Measurements from ENCODE around the gene OBSCN.

The OBSCN gene

DNA sequence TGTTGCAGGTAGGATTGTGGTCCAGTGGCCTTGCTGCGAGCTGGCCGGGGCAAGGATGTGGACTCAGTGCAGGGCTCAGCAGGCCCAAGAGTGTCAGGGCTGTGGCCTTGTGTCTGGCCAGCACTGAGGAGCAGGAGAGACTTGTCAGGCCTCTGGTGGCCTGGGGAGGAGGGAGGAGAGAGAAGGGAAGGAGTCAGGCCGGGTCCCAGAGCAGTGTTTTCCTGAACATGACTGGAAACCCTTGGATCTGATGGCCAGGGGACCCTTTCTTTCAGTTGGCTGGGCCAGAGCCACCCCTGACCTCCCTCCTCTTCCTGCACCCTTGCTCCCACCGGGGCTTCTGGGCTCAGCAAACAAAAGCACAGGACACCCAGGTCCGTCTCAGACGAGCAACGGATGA, 37.2 kb upstream of the OBSCN start:
- DNase-seq: no peak

DNA sequence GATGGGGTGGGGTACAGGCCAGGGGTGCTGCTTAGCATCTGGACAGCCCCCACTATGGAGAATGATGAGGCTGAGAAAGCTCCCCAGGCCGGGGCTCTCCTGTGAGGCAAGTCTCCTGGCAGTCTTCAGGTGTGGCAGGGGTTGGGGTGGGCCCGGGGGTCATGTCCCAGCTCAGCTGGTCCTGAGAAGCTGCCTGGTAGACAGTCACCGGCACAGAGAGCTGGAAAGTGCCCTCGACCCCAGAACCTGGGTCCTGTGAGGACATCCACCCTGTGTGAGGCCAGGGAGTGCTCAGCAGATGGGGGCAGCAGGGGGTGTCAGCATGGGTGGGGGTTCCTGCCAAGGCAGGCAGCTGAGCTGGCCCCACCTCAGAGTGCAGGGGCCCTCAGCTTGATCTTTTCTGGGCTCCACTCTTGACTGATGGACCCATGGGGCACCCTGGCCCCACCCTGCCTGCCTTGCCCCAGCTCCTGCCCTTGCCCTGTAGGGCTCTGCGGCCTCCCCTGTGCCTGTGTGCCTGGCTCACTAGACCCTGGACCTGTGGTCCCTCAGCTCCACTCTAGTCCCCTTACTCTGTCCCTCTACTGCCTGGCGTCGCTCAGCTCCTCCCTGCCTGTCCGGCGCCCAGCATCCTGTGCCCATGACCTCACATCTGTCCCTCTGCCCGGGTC, 36.5 kb upstream of the OBSCN start:
- no peak for DNase-seq

DNA sequence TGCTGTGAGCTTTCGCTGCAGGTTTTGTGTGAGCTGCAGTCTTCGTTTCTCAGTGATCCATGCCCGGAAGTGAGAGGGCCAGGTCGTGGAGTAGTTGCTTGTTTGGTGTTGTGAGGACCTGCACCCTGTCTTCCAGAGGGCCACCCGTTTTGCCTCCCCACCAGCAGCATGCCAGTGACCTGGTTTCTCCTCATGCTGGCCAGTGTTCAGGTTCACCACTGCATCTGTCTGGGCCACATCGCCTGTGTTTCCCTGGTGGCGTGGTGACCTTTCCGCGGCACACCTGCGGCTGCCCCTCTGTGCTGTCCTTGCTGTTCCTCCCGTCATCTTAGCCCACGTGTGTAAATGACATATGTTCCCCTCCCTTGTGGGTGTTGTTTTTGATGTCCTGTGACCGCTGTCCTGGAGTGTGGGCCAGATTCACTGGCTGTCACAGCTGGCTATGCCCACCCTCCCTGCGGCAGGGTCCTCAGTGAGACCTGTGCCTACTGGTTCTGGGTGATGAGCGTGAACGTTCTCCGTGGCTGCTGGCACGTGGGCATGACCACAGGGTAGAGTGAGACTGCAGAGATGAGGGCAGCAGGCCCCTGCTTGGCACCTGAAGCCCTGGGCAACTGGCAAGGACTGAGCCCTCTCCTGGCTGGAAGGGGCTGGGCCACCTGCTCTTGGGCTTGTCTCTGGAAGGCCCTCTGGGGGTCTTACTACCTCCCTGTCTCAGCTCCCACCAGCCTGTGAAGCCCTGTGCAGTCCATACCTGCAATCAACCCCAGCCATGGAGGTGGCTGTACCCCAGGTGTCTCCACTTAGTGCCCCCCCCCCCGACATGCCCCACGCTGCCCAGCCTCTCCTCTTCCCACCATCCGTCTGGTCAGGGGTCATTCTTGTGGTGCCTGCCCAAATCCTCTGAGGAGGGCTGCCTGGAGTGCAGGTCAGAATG, 35.0 kb upstream of the OBSCN start:
- no peak for DNase-seq

DNA sequence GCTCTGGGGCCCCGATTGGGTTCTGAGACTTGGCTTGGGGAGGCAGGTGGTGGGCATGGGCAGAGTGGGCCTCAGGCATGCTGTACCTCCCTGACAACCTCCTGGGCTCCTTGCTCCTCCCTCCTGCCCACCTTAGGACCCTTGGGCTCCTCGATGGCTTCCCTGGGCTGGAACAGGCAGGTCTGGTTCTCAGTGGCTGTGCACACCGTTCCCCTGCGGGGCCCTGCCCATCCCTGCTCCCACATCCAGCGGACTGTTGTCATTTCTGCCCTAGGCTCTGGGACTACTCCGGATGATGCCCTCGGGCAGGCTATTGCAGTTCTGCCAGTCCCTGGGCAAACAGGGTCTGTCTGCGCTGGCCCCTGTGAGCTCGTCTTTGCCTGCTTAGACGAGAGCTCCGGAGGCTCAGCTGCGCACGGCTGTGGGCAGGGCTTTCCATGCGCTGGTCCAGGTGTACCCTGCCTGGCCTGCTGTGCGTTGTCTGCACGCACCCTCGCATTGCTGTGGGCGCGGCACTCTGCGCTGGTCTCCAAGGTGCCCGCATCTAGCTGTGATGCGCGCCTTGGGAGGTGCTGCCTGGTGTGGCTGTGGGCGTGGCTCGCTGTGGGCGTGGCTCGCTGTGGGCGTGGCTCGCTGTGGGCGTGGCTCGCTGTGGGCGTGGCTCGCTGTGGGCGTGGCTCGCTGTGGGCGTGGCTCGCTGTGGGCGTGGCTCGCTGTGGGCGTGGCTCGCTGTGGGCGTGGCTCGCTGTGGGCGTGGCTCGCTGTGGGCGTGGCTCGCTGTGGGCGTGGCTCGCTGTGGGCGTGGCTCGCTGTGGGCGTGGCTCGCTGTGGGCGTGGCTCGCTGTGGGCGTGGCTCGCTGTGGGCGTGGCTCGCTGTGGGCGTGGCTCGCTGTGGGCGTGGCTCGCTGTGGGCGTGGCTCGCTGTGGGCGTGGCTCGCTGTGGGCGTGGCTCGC, 34.0 kb upstream of the OBSCN start:
- peak; percentile 2 for DNase-seq

DNA sequence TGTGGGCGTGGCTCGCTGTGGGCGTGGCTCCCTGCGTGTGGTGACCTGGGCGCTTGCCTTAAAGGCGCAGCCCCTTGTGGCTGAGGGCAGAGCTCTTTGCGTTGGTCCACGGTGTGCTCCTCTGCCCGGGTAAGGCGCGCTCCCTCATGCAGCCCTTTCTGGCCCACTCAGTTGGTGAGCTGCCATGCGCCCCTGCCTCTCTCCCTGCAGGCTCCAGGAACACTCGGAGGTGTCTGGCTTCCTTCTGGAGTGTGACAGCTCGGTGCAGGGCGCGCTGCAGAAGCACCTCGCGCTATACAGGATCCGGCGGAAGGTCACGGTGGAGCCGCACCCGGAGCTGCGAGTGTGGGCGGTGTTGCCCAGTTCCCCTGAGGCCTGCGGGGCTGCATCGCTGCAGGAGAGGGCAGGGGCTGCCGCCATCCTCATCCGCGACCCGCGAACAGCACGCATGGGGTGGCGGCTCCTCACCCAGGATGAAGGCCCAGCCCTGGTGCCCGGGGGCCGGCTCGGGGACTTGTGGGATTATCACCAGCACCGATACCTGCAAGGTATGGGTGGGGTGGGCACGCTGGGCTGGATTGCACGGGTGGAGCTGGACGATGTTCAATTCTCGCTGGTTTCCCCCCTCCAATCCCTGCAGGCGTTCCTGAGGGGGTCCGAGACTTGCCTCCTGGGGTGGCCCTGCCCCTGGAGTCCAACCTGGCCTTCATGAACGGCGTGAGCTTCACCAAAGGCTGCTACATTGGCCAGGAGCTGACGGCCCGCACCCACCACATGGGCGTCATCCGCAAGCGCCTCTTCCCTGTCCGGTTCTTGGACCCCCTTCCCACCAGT, 33.1 kb upstream of the OBSCN start:
- no peak for DNase-seq

DNA sequence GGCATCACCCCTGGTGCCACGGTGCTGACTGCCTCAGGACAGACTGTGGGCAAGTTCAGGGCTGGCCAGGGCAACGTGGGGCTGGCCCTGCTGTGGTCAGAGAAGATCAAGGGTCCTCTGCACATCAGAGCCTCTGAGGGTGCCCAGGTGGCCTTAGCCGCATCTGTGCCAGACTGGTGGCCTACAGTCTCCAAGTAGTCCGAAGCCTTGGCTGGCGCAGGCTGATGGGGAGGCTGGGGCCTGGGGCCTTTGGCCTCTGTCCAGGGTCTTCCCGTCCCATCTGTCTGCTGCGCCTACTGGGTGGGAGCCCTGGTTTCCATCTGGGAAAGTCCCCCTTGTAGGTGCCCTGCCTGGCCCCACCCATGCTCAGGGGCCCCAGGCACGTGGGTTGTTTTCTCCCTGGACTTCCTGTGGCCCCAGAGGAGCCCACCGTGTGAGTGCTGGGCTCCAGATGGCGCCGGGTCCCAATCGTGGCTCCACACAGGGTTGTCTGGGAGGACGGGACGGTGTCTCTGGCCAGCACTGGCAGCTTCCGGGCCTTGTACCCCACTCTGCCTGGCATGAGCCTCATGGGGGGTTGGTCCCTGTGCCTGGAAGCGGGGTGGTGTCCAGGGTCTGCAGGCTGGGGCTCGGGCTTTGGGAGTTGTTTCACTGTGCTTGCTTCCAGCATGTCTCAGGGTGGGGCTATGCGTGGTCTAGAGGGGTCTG, 32.4 kb upstream of the OBSCN start:
- DNase-seq: no peak

DNA sequence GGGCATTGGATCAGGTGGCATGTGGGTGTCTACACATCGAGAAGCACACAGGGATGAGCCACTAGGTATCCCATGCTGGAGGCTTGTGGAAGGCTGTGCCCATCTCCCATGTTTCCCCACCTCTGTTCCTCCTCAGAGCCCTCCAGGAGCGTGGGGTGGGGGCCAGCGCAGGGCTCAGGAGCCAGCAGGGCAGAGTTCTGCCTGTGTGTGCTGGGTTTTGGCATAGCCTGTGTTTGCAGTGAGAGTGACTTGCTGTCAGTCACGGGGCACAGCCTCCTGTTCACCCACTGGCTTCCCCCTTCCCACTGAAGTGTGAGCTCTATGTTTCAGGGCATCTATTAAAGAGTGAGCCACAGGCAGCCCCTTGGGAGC, 31.8 kb upstream of the OBSCN start:
- no peak for DNase-seq

DNA sequence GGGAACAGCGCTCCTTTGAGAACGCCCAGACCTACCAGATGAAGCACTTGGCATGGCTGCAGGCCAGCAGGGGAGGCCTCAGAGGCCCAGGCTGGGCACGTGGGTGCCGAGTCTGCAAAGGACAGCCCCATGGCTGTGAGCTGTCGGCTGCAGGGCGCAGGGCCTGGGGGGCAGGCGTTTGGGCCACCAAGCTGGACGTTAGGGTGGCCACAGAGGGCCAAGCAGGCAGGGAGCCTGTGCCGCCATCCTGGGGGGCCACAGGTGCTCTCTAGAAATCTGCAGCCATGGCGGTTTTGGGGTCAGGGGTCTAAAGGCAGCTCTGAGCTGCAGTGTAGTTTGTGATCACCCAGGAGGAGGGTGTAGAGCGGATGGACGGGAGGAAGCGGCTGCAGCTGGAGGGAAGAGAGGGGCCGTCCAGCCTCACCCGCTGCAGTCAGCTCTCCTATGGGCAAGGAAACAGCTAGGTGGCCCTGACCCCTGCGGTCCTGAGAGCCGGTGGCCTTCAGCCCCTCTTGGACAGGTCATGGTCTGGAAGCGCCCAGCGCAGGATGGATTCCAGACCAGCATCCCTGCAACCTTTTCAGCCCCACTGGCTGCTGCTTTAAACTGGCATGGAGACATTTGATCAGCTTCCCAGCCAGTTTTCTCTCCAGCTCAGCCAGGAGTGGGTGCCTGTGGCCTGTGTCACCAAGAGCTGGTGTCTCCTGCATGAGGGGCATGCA, 31.2 kb upstream of the OBSCN start:
- DNase-seq: no peak

DNA sequence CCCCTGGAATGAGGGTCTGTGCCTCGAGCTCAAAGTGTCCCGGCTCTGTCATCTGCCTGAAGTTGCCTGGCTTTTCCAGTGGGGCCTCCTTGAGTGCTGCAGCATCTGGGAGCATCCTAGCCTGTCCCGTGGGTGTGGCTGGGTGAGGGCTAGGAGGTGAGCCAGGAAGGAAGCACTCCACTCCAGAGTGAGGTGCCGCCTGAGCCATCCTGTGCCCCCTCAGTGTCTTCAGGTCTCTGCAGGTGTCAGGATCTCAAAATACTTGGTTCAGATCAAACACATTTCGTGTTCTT, 30.7 kb upstream of the OBSCN start:
- no peak for DNase-seq

DNA sequence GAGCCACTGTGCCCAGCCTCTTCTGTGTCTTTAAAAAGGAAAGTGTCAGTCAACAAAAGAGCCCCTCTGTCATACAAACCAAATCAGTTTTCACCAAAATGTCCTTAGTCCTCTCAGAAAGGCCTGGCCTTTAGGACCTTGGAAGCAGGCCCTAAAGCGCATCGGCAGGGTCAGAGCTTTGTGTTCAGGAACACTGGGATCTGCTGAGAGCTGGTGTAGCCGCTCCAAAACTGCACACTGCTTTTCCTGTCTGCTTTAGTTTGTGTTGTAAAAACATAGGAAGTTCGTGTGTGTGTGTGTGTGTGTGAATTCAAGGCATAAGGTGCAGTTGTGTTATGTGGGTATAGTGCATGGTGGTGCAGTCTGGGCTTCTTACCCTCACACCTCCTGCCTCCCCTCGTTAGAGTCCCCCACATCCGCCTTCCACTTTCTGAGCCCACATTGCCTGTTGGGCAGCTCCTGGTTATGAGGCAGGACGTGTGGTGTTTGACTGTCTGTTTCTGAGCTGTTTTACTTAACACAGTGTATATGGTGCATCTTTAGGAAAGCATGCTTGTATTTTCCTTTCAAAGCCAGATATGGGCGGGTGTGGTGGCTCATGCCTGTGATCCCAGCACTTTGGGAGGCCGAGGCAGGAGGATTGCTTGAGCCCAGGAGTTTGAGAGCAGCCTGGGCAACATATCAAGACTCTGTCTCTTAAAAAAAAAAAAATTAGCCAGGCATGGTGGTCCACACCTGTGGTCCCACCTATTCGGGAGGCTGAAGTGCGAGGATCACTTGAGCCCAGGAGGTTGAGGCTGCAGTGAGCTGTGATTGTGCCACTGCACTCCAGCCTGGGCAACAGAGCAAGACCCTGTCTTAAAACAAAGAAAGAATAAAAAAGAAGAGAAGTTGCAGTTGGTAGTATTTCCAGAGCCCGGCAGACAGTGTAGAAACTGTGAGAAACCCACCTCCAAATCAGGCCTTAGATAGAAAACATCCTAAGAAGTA, 29.8 kb upstream of the OBSCN start:
- DNase-seq: no peak

DNA sequence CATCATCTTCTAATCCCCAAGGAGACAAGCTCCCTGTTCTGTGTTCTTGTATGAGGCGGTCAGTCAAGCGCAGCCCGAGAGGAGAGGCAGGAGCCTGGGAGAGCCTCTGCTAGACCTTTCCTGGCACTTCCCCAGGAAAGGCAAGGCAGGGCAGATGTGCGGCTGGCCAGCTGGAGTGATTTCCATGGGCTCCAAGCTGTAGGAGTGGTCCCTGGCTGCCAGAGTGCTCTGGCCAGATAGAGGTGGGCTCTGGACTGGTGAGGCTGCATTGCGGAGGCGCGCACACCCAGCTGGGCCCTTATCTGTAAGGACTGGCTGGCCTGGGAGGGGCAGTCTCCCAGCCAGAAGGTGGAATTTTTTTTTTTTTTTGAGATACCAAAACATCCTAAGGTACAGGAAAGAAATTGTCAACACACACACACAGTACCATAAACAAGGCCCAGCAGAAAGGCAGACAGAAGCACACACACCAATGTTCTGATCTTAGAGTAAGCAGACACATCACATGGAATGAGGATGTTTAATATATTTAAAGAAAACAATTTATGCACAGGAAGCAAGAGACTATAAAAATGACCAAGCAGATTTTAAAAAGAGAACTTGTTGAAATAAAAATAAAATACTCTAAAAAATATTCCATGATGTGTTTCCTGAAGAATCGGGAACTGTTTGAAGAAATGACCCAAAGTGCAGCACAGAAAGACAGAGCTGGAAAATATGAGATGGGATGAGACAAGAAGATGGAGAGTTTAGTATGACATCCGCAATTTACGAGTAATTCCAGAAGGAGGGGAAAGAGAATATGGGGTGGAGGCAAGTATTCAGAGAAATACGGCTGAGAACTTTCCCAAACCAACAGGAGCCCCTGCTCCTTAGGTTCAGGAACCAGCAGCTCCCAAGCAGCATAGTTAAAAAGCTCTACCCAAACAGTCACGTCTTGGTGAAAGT, 28.8 kb upstream of the OBSCN start:
- DNase-seq: no peak

DNA sequence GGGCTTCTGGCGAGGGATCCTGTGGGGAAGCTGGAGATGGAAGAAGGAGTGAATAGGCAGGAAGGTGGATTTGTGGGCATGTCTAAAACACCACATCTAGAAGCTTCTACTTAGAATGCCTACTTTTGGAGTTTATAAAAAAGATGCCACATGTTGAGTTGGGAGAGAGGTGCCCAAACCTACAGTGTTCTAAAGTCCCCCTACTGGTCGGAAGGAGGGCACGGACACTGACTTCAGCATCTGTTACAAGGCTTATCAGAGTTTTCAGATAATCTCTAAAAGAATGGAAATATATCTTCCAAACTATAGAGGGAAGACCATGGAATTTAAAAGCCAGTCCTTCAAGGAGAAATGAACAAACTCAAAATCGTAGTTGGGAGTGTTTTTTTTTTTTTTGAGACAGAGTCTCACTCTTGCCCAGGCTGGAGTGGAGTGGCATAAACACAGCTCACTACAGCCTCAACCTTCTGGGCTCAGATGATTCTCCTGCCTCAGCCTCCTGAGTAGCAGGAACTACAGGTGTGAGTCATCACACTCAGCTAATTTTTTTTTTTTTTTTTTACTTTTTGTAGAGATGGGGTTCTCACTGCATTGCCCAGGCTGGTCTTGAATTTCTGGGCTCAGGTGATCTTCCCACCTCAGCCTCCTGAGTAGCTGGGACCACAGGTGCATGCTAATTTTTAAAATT, 27.4 kb upstream of the OBSCN start:
- DNase-seq: no peak

DNA sequence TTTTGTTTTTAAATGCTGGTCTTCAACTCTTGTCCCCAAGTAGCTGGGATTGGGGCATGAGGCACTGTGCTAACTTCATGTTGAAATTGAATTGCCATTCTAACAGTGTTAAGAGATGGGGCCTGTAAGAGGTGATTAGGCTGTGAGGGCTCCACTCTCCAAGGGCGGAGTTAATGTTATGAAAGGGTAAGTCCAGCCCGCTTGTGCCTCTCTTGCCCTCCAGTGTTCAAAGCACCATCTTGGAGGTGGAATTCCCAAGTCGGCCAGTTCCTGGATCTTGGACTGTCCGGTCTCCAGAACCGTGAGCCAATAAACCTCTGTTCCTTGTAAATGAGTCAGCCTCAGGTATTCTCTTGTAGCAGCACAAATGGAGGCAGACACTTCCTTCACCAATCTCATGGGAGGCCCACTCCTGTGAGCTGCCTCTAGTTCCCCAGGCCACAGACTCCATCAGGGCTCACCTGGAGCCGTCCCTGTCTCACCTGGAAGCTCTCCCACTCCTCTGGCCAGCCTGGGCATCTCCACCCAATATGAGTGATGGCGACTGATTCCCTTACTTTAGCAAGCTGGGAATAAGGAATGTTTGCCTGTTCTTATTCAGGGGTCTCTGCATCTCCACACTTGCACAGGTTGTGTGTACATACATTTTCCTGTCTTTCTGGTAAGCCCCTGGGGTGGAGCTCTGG, 26.7 kb upstream of the OBSCN start:
- no peak for DNase-seq

DNA sequence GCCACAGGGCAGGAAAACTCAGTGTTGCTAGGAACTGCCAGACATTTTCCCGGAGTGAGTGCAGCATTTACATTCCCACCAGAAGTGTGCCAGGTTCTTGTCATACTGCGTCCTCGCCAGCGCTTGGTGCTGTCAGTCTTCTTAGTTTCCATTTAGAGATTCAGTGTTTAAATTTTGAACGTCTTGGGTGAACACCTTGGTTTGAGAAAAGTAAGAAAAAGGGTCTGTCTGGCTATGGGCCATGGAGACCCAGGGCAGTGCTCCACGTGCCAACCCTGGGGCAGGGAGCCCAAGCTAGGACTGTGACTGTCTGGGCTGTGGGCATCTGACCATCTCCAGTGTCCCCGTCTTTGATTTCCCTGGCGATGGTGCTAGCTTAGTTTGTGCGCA, 26.2 kb upstream of the OBSCN start:
- no peak for DNase-seq

DNA sequence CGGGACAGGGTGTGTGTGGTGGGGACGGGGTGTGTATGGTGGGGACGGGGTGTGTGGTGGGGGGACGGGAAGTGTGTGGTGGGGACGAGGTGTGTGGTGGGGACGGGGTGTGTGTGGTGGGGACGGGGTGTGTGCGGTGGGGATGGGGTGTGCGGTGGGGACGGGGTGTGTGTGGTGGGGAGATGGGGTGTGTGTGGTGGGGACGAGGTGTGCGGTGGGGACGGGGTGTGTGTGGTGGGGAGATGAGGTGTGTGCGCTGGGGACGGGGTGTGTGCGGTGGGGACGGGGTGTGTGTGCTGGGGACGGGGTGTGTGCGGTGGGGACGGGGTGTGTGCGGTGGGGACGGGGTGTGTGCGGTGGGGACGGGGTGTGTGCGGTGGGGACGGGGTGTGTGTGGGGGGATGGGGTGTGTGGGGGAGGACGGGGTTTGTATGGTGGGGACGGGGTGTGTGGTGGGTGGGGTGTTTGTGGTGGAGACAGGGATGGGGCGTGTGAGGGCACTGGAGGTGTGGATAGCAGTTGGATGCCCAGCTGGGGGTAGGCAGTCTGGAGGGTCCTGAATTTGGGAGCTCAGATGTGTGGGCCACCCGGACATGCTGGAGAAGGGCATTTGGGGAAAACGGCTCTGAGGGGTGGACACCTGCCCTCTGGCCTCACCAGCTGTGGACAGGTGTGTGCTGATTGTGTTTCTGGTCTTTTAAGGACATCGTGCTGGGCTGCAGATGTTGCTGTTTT, 25.4 kb upstream of the OBSCN start:
- no peak for DNase-seq

DNA sequence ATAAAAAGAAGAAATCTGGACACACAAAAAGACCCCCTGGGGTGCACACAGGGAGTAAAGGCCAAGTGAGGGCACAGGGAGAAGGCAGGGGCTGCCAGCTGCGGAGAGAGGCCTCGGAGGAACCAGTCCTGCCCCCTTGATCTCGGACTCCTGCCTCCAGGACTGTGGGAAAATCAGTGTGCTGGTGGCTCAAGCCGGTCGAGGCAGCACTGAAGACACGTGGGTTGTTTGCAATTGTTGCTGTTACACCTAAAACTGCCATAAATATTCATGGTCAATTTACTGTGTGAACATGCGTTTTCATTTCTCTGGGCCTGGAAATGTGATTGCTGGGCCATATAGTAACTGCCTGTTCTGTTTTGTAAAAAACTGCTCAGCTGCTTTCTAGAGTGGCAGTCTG, 23.7 kb upstream of the OBSCN start:
- no peak for DNase-seq

DNA sequence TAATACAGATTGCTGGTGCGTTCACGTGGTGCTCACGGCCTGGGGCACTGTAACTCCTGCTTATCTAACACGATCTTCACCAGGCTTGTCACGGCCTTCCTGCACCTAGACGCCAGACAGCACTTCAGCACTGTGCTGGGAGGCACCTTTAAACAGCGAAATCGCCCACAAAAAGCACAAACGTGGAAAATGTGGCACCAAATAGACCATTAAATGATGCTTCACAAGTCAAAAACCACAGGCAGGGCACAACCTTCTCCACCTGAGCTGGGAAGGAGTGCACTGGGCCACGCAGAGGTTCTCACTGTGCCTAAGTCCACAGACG, 22.2 kb upstream of the OBSCN start:
- DNase-seq: no peak
